Fibroblast of lung (primary cell): ENCODE data around the gene PDLIM7. TPM values are rescaled to one million over a fixed set of nuclear protein-coding genes. Genes with fewer than 3 reads are reported as not detected.

Experiments
- DNase-seq, 2 donors: peaks; one replicate each; pipeline versions ENCODE4 v3.0.0 to v3.0.0-alpha.2; 2010; ENCODE audit warnings: low read depth in 2 of 2
- H2AFZ ChIP-seq: 2 replicates; pipeline ENCODE4 v1.5.1; 2012; ENCODE audit warnings: low read length, control low read depth, inconsistent platforms
- H3K27ac ChIP-seq: 2 replicates; pipeline ENCODE4 v1.5.1; 2011; ENCODE audit warnings: low read length, control low read depth; ENCODE audit not compliant: insufficient read depth
- H3K27me3 ChIP-seq: 2 replicates; pipeline ENCODE4 v1.5.1; 2011; ENCODE audit warnings: mild to moderate bottlenecking, low read length; ENCODE audit not compliant: control insufficient read depth, insufficient read depth
- H3K36me3 ChIP-seq: 2 replicates; pipeline ENCODE4 v1.5.1; 2011; ENCODE audit warnings: low read length; ENCODE audit not compliant: control insufficient read depth, insufficient read depth
- H3K4me1 ChIP-seq: 2 replicates; pipeline ENCODE4 v1.5.1; 2011; ENCODE audit warnings: low read length; ENCODE audit not compliant: control insufficient read depth, insufficient read depth; ENCODE audit errors: extremely low read depth
- H3K4me2 ChIP-seq: 2 replicates; pipeline ENCODE4 v1.5.1; 2011; ENCODE audit warnings: low read length, control low read depth; ENCODE audit not compliant: insufficient read depth; ENCODE audit errors: extremely low read depth
- H3K4me3 ChIP-seq, 4 experiments: fragments of 200-600 bp in 1 of 4; sonication (generic) in 1 of 4; replicated peaks in 1 of 4; 2 replicates each; pipeline ENCODE4 v1.5.1; 2011 to 2016; ENCODE audit warnings: low read length in 4 of 4, low read depth in 3 of 4, mild to moderate bottlenecking in 3 of 4, control low read depth in 2 of 4, inconsistent platforms in 1 of 4, mixed read lengths in 1 of 4; ENCODE audit not compliant: insufficient read depth in 1 of 4; ENCODE audit errors: control extremely low read depth in 1 of 4
- H3K79me2 ChIP-seq: 2 replicates; pipeline ENCODE4 v1.5.1; 2012; ENCODE audit warnings: mild to moderate bottlenecking, low read length, inconsistent platforms; ENCODE audit not compliant: control insufficient read depth, insufficient read depth
- H3K9ac ChIP-seq: 2 replicates; pipeline ENCODE4 v1.5.1; 2011; ENCODE audit warnings: mild to moderate bottlenecking, low read length, control low read depth; ENCODE audit not compliant: insufficient read depth
- H3K9me3 ChIP-seq: 2 replicates; pipeline ENCODE4 v1.5.1; 2012; ENCODE audit warnings: low read depth, low read length; ENCODE audit not compliant: control insufficient read depth, insufficient read depth
- H4K20me1 ChIP-seq: 2 replicates; pipeline ENCODE4 v1.5.1; 2011; ENCODE audit warnings: low read length; ENCODE audit not compliant: control insufficient read depth, insufficient read depth; ENCODE audit errors: extremely low read depth
- CTCF ChIP-seq, 2 donors: IDR thresholded peaks in 1 of 2; conservative IDR thresholded peaks in 1 of 2; 1 replicate in 1 of 2; 2 replicates in 1 of 2; pipeline ENCODE4 v1.5.1; 2011 to 2012; ENCODE audit warnings: low read length in 2 of 2, control low read depth in 1 of 2, inconsistent platforms in 1 of 2, low read depth in 1 of 2, mild to moderate bottlenecking in 1 of 2
- EZH2 ChIP-seq: IDR thresholded peaks from 2 replicates; pipeline ENCODE4 v1.5.1; 2012; ENCODE audit warnings: low read length, control low read depth, mild to moderate bottlenecking; ENCODE audit errors: missing control alignments
- polyA plus RNA-seq, 2 donors: library from polyadenylated mRNA; depleted of rRNA in 1 of 2; stranded (reverse) in 1 of 2; unstranded in 1 of 2; fragments of >200 nt; gene quantifications; 2 replicates each; pipeline ENCODE4 v1.2.1, GENCODE V29; 2011 to 2012; ENCODE audit warnings: missing spikeins in 1 of 2
- total RNA-seq: library from RNA; depleted of rRNA; stranded (reverse); fragments of >200 nt; gene quantifications from 2 replicates; pipeline ENCODE4 v1.2.1, GENCODE V29; 2014

Gene PDLIM7
- total and polyA plus RNA-seq, 2 donors (not counting 1 experiment from before 2014, with no cell fraction given): 65.2 to 245 TPM

DNA sequence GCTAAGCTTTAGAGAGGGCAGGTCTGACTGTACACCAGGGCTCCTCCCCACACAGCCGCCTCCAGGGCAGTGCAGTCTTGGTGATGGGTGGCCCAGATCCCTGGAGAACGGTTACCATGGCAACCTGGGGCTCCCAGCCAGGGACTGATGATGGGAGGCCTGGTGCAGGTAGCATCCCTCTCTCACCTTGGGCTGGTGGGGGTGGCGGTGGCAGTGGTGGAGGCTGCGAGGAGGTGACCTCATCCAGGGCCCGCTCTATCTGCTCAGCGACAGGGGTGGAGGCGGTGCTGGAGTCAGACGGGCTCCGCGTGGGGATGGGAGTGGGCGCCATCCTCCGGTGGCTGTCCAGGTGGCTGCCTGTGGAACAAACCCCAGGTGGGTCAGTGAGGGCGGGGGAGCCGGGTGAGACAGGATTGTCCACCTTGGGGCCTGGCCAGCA, 38.5 kb downstream of the PDLIM7 start:
- H3K9me3 ChIP-seq: no peaks in the 10 kb centered on the region
- H3K27ac ChIP-seq: peak overlapping the region; percentile 85
- no peaks in the 10 kb centered on the region for H3K79me2 ChIP-seq
- no peak overlapping the region for H3K9ac ChIP-seq
- H3K4me3 ChIP-seq: no peak overlapping the region
- peak; percentile 26 to 48 for DNase-seq
- H2AFZ ChIP-seq: no peak overlapping the region
- TF ChIP-seq EZH2: no peak
- no peak for TF ChIP-seq CTCF (conservative IDR thresholded peaks at IDR 0.05 in 1 of 2, IDR thresholded peaks at IDR 0.05 in 1 of 2; ENCODE audit: low read depth in 1 of 2, low read length in 2 of 2)
- H3K4me1 ChIP-seq: peaks cover 7% of the 10 kb centered on the region
- H3K27me3 ChIP-seq: no peaks in the 10 kb centered on the region
- peaks cover 28% of the 10 kb centered on the region for H3K36me3 ChIP-seq
- no peaks in the 10 kb centered on the region for H4K20me1 ChIP-seq
- no peak overlapping the region for H3K4me2 ChIP-seq

GRCh38 chr5:177457852-177458681, 39.3 kb downstream of the PDLIM7 start:
- H3K4me1 ChIP-seq: peaks cover 12% of the 10 kb centered on the region
- peak overlapping the region; percentile 85 for H3K27ac ChIP-seq
- H3K36me3 ChIP-seq: peaks cover 28% of the 10 kb centered on the region
- no peaks in the 10 kb centered on the region for H3K79me2 ChIP-seq
- no peaks in the 10 kb centered on the region for H3K9me3 ChIP-seq
- TF ChIP-seq EZH2 (no peak), CTCF (conservative IDR thresholded peaks at IDR 0.05 in 1 of 2, IDR thresholded peaks at IDR 0.05 in 1 of 2; ENCODE audit: low read depth in 1 of 2, low read length in 2 of 2) (no peak)
- peak overlapping the region; percentile 18 for H3K9ac ChIP-seq
- no peak for DNase-seq
- H3K4me2 ChIP-seq: no peak overlapping the region
- H4K20me1 ChIP-seq: no peaks in the 10 kb centered on the region
- H3K27me3 ChIP-seq: no peaks in the 10 kb centered on the region
- H3K4me3 ChIP-seq: no peak overlapping the region
- H2AFZ ChIP-seq: no peak overlapping the region

DNA sequence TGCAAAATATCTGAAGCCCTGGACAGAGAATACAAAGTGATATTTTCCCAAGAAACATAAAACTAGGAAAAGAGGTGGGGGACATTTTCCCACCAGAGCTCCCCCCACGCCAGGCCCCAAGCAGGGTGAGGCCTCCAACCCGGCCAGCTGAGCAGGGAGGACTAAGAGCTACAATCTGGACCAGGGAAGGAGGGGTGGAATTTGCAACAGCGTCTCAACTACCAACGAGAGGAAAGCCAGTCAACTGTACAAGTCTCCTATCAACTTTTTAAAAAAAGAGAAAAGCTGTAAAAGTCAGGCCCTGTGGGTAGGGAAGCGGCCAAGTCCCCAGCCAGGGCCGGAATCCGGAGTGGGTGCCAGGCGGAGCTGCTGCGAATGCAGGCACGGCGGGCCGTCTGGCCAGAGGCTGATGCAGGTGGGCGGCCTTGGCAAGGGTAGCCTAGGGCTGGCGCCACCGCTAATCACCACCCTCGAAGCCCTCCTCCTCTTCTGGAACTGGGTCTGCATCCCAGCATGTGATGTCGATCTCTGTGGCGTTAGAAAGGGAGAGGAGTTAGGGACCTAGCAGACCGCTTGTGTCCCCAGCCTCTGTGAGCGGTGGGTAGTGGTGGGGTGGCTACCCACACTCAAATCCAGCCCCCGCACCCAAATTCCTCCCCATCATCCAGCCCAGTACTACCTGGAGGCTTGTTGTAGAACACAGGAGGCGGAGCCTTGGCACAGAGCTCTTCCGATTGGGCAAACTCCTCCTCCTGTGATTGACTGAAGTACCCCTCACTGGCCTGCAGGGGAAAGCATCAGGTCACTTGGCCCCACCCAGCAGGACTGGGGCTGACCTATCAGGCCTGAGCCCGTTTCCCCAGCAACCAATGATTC, 40.2 kb downstream of the PDLIM7 start:
- Histone ChIP-seq H3K27ac (peak overlapping the region; percentile 6), H2AFZ (no peak overlapping the region), H3K9ac (no peak overlapping the region), H3K36me3 (peaks cover 27% of the 10 kb centered on the region), H3K9me3 (no peaks in the 10 kb centered on the region), H3K4me1 (peaks cover 12% of the 10 kb centered on the region), H3K27me3 (no peaks in the 10 kb centered on the region), H4K20me1 (no peaks in the 10 kb centered on the region), H3K4me2 (no peak overlapping the region), H3K79me2 (no peaks in the 10 kb centered on the region), H3K4me3 (no peak overlapping the region)
- TF ChIP-seq EZH2: no peak
- peak; percentile 50 to 68 for TF ChIP-seq CTCF (conservative IDR thresholded peaks at IDR 0.05 in 1 of 2, IDR thresholded peaks at IDR 0.05 in 1 of 2; ENCODE audit: low read depth in 1 of 2, low read length in 2 of 2)
- peak; percentile 97 for DNase-seq
